ENCODE data around the gene ITIH4. TPM values are rescaled to one million over a fixed set of nuclear protein-coding genes. Genes with fewer than 3 reads are reported as not detected.

Gene ITIH4
- total RNA-seq, 1 donor from 2014 or later, result 0.26 TPM

GRCh38 chr3:52790741-52791140 is 39.7 kb downstream of the ITIH4 start:
- no peak for FAIRE-seq

GRCh38 chr3:52790337-52790736 is 40.1 kb downstream of the ITIH4 start:
- TF ChIP-seq CTCF (IDR thresholded peaks at IDR 0.05; ENCODE audit: insufficient read depth, low read length, severe bottlenecking), result no peak
- H3K36me3 ChIP-seq (ENCODE audit: control insufficient read depth, insufficient read depth, low read length), result no peaks in the 10 kb centered on the region
- no peak overlapping the region for H3K4me3 ChIP-seq (ENCODE audit: low read depth, low read length)
- DNase-seq (ENCODE audit: low read depth) (no peak), FAIRE-seq (no peak)
- peaks cover 5% of the 10 kb centered on the region for H3K27me3 ChIP-seq (ENCODE audit: control insufficient read depth, insufficient read depth, low read length)

More at GRCh38 chr3:52790741-52791140, 39.7 kb downstream of the ITIH4 start:
- no peak for DNase-seq (ENCODE audit: low read depth)
- Histone ChIP-seq H3K4me3 (ENCODE audit: low read depth, low read length) (no peak overlapping the region), H3K27me3 (ENCODE audit: control insufficient read depth, insufficient read depth, low read length) (peaks cover 5% of the 10 kb centered on the region), H3K36me3 (ENCODE audit: control insufficient read depth, insufficient read depth, low read length) (no peaks in the 10 kb centered on the region)
- no peak for TF ChIP-seq CTCF (IDR thresholded peaks at IDR 0.05; ENCODE audit: insufficient read depth, low read length, severe bottlenecking)

- Histone ChIP-seq H3K27me3 (ENCODE audit: control insufficient read depth, insufficient read depth, low read length) (peaks cover 5% of the 10 kb centered on the region), H3K36me3 (ENCODE audit: control insufficient read depth, insufficient read depth, low read length) (no peaks in the 10 kb centered on the region), H3K4me3 (ENCODE audit: low read depth, low read length) (no peak overlapping the region)
- FAIRE-seq (no peak), DNase-seq (ENCODE audit: low read depth) (no peak)
- no peak for TF ChIP-seq CTCF (IDR thresholded peaks at IDR 0.05; ENCODE audit: insufficient read depth, low read length, severe bottlenecking)
These were observed 40.8 kb downstream of the ITIH4 start for GRCh38 chr3:52789746-52790040.

GRCh38 chr3:52788890-52789745 is 41.4 kb downstream of the ITIH4 start:
- H3K4me3 ChIP-seq (ENCODE audit: low read depth, low read length), result no peak overlapping the region
- no peak for TF ChIP-seq CTCF (IDR thresholded peaks at IDR 0.05; ENCODE audit: insufficient read depth, low read length, severe bottlenecking)
- peaks cover 5% of the 10 kb centered on the region for H3K27me3 ChIP-seq (ENCODE audit: control insufficient read depth, insufficient read depth, low read length)
- H3K36me3 ChIP-seq (ENCODE audit: control insufficient read depth, insufficient read depth, low read length), result no peaks in the 10 kb centered on the region
- no peak for FAIRE-seq
- no peak for DNase-seq (ENCODE audit: low read depth)

- DNase-seq (ENCODE audit: low read depth) (no peak), FAIRE-seq (no peak)
- TF ChIP-seq CTCF (IDR thresholded peaks at IDR 0.05; ENCODE audit: insufficient read depth, low read length, severe bottlenecking), result no peak
- no peak overlapping the region for H3K4me3 ChIP-seq (ENCODE audit: low read depth, low read length)
- H3K27me3 ChIP-seq (ENCODE audit: control insufficient read depth, insufficient read depth, low read length), result peaks cover 8% of the 10 kb centered on the region
- H3K36me3 ChIP-seq (ENCODE audit: control insufficient read depth, insufficient read depth, low read length), result no peaks in the 10 kb centered on the region
These were observed 42.5 kb downstream of the ITIH4 start for GRCh38 chr3:52787672-52788625.
